ENCODE measurements around the gene CDH23.

Gene CDH23

GRCh38 chr10:71835671-71836595 is 439.2 kb downstream of the CDH23 start:
- peak; percentile 70 for DNase-seq (ENCODE audit: low read depth, low spot score)
- CTCF ChIA-PET: interaction anchor here (0.8 to 4.6 kb wide), 10 partner anchors 9 to 62 kb away, joined by 3 to 38 read pairs (median 3); partner anchors contain the start of gene VSIR
- no peak overlapping the region for H3K4me3 ChIP-seq (ENCODE audit: low read depth, low read length)
- POLR2A ChIA-PET: interaction anchor here (1.1 to 6.5 kb wide), 3 partner anchors 11 to 25 kb away, joined by 3 to 47 read pairs (median 4); partner anchors contain the start of gene PSAP
- TF ChIP-seq CTCF (IDR thresholded peaks at IDR 0.05; ENCODE audit: insufficient read depth, low read length, missing control alignments): no peak

DNA sequence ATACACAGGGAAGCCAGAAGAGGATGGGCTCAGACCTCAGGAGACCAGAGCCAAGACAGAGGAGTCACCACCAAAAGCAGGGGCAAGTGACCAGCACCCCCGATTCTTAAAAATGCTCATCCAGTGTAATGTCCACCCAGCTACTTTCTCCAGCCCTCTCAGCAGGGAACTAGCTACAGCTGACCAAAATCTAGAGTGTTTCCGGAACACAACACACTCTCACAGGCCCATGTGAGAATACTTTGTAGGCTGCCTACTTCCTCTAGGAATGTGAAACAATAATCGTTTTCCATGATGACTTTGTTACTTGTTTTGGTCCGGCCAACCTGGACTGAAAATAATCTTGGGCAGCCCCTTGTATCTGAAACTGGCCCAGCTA is 439.9 kb downstream of the CDH23 start:
- ChIA-PET POLR2A (interaction anchor here (1.1 to 6.5 kb wide), 2 partner anchors 14 to 24 kb away, joined by 3 to 47 read pairs; partner anchors contain the start of gene PSAP), CTCF (interaction anchor here (1.5 to 4.6 kb wide), 3 partner anchors 11 to 63 kb away, joined by 4 to 38 read pairs (median 5); partner anchors contain the start of gene VSIR)
- no peak overlapping the region for H3K4me3 ChIP-seq (ENCODE audit: low read depth, low read length)
- DNase-seq (ENCODE audit: low read depth, low spot score): no peak
- no peak for TF ChIP-seq CTCF (IDR thresholded peaks at IDR 0.05; ENCODE audit: insufficient read depth, low read length, missing control alignments)

DNA sequence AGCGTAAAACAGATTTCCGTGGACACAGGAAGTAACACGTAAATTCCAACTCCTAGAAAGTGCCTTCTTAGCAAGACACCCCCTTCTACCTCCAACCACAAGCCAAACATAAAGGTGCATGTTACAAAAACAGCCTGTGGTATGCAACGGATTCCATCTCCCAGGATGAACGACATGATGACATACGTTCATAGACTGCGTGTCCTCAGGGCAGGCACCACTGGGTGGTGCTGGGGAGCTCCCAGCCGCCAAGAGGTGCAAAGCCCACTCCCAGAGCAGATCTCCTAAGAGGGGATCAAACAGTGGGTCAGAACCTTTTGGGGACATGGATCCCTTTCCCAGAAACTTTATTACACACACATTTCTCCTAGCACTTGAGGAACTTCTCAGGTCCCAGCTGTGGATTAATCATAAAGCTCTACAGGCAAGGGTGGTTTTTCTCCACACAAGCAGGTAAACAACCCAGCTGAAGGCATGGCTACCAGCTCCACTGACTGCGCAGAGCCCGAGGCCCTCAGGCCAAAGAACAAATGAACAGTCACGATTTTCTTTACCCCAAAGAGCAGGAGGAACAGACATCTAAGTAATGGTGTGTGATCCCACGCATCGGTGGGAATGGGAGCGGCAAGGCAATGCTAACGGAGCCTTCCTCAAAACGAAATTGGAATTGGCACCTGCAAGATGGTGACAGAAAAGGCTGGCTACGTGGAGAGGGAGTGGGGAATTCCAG is 440.5 kb downstream of the CDH23 start:
- POLR2A ChIA-PET: interaction anchor here (1.1 to 6.5 kb wide), 2 partner anchors 13 to 23 kb away, joined by 3 to 47 read pairs; partner anchors contain the start of gene PSAP
- no peak for DNase-seq (ENCODE audit: low read depth, low spot score)
- no peak overlapping the region for H3K4me3 ChIP-seq (ENCODE audit: low read depth, low read length)
- peak; percentile 29 for TF ChIP-seq CTCF (IDR thresholded peaks at IDR 0.05; ENCODE audit: insufficient read depth, low read length, missing control alignments)
- CTCF ChIA-PET: interaction anchor here (0.6 to 4.6 kb wide), 5 partner anchors 10 to 392 kb away, joined by 3 to 38 read pairs (median 5); no protein-coding TSS in a partner anchor

- ChIA-PET CTCF (interaction anchor here (0.8 to 4.6 kb wide), 9 partner anchors 10 to 69 kb away, joined by 3 to 38 read pairs (median 4); no protein-coding TSS in a partner anchor), POLR2A (interaction anchor here (0.5 to 6.5 kb wide), 3 partner anchors 8 to 22 kb away, joined by 3 to 47 read pairs (median 7); partner anchors contain the start of gene PSAP)
- no peak for DNase-seq (ENCODE audit: low read depth, low spot score)
- no peak overlapping the region for H3K4me3 ChIP-seq (ENCODE audit: low read depth, low read length)
- no peak for TF ChIP-seq CTCF (IDR thresholded peaks at IDR 0.05; ENCODE audit: insufficient read depth, low read length, missing control alignments)
Observed at GRCh38 chr10:71838264-71839211, 441.8 kb downstream of the CDH23 start.

DNA sequence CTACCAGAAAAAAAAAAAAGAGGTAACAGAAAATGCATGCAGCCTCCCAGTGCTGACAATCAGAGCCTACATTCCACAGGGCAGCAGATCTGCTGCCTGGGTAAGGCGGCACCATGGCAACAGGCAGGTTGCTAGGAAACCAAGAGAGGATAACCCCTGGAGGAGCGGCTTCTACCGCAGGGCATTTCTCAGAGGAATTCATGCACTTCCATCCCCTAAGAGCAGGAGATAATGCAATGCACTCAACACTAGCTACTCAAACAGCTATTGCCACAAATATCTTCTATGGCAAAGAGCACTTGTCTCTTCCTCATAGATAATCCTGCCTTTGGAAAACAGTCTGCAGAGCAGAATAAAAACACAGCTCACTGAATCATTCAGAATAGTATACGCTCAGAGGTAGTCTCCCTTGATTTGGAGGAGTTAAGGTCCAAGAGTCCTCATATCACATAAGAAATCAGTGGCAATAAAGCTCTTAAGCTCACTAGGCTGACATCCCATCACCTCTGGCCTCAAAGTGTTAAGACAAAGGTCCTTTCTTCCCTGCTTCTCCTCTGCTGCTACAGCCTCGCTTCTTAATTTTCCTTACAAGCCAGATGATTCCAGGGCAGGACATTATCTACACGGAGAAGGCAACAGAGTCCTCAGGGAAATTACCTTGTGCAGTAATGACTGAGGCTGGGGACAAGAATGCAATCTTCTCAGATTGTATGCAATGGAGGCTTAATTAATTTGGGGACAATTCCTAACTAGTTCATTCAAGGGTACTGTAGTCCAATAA is 443.6 kb downstream of the CDH23 start:
- POLR2A ChIA-PET: interaction anchor here (2.2 to 6.5 kb wide), 2 partner anchors 10 to 20 kb away, joined by 7 to 47 read pairs; partner anchors contain the start of gene PSAP
- DNase-seq (ENCODE audit: low read depth, low spot score): peak; percentile 97
- TF ChIP-seq CTCF (IDR thresholded peaks at IDR 0.05; ENCODE audit: insufficient read depth, low read length, missing control alignments): no peak
- no peak overlapping the region for H3K4me3 ChIP-seq (ENCODE audit: low read depth, low read length)
- CTCF ChIA-PET: interaction anchor here (0.7 to 2.2 kb wide), 4 partner anchors 10 to 56 kb away, joined by 3 to 7 read pairs (median 4); partner anchors contain the start of gene PSAP
